ENCODE results near the gene MSGN1.
"Not testable (repeated sequence)": the region's sequence is repeated elsewhere in the genome, so short reads cannot be mapped to it uniquely, and the experiment has no call there.

The MSGN1 gene

DNA sequence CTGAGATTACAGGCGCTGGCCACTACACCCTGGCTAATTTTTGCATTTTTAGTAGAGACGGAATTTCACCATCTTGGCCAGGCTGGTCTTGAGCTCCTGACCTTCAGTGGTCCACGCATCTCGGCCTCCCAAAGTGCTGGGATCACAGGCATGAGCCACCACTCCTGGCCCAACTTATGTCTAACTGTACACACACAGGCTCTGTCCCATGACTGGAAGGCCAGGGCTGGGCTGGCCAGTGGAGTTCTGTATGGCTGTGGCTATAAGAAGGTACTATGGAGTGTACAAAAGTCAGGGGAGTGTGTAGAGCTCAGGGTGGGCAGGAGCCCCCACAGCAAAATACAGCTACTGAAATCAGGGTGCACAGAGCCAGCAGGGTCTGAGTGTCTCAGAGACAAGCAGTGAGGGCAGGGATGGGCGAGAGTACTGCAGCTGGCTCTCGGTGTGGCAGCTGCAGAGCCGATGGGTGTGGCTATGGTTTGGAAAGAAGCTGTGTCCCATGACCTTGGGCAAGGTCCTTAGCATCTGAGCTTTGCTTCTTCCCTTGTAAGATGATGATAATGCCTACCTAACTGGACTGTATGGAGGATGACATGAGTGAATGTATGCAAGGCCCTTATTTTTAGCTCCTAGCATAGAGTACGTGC lies 10.4 kb upstream of the MSGN1 start:
- DNase-seq, result no peak

DNA sequence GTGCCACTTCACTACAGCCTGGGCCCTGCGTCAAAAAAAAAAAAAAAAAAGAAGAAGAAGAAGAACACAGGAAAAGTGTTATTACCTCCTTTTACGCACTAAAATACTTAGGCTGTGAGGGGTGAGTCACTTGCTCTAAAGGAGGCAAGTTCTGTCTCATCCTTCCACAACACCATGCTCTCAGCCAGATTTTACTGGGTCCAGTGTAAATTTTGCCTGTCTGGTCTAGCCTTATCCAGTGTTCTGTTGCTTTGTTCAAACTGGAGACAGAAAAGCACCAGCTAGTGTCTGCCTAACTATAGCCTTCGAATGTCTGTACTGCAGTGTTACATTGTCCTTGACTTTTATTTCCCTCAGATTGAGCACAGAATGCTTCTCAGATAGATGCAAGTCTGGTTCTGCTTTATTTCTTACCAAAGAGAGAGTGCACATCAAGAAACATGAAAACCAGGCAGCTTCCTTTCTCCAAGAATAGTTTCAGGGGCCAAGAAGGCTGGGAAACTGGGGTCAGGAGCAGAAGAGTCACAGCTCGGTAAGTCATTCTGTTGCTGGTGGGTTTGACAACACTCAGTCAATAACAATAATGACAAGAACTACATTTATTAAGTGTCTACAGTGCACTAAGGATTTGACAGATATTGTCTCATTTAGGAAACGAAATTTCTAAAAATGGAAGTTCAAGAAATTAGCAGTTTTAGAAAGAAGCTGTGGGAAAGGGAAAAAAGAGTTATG lies 3.1 kb upstream of the MSGN1 start:
- DNase-seq, result no peak

DNA sequence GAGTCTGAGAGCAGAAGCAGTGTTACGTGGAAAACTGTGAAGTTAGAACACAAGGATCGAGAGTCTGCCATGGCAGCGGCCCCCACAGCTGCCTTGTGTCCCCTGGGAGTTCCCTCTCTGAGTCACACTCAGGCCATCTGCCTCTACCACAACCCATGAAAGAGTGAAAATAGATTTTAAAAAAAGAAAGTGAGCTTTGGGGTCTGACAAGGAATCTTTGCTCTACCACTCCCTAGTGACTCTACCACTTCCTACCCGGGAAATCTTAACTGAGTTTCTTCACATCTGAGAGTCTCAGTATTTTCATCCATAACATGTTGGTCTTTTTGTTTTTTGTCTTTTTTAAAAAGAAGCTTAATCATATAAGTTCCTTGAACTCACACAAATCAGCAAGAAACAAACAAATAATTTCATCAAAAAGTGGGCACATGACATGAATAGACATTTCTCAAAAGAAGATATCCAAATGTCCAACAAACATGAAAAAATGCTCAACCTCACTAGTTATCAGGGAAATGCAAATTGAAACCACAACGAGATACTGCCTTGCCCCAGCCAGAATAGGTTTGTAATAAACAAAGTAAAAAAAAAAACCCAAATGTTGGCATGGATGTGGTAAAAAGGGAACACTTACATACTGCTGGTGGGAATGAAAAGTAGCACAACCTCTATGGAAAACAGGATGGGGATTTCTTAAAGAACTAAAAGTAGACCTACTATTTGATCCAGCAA lies 2.4 kb upstream of the MSGN1 start:
- no peak for DNase-seq

DNA sequence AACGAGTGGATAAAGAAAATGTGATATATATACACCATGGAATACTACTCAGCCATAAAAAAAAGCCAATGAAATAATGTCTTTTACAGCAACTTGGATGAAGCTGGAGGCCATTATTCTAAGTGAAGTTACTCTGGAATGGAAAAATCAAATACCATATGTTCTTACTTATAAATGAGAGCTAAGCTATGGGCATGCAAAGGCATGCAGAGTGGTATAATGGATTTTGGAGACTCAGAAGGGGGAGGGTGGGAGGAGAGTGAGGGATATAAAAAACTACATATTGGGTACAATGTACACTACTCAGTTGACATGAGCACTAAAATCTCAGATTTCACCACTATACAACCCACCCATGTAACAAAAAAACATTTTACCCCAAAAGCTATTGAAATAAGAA lies 1.7 kb upstream of the MSGN1 start:
- DNase-seq, result no peak

DNA sequence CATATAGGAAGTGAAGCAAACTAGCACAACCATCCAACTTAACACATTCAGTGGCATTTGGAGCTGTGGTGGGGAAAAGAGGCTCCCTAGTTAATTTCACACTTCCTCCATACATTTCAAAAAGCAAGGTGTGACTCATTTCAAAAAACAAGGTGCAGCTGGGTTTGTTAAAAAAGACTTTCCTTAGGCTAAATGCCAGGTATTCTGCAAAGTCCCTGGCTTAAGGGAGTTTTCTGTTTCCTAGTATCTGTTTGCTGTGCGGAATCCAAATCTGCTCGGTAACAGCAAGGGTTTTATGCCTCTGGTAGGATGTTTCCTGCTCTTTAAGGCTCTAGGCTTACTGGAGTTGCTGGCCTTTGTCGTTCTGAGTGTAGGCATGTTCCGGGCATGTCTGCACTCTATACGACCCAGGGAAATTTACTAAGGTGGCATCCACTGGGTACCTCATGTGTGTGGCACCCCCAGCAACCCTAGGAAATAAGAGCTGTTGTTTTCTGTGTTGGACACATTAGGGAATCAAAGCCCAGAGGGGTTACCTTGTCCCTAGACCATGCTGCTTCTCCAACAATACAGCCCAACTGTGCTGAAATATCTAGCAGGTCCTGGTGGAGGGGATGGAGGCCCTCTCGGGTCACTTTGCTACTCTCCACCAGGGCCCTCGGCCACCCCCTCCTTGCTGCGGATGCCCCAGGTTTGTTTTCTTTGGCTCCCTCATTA lies 634 bp upstream of the MSGN1 start:
- no peak for DNase-seq

DNA sequence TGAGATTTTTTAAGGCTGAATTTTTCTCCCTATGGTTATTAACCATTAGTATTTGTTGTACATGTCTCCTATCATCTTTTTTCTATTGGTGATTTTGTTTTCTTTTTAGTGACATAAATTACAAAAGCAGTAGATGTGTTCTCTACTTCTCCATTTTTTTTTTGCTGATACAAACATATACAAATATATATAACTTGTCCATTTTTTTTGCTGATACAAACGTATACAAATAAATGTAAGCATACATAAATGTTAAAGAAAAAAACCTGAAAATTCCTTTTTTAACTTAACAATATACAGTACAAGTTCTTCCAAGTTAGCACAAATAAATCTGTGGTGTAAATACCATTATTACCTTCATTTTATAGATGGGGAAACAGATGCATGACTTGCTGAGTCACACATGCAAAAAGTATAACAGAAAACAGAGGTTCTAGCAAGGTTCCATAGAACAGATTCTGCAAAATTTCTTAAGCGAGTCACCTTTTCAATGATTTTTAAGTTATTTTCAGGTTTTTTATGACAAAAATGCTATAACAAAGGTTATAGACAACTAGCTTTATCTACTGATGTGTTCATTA lies 2.1 kb downstream of the MSGN1 start:
- DNase-seq, result no peak

DNA sequence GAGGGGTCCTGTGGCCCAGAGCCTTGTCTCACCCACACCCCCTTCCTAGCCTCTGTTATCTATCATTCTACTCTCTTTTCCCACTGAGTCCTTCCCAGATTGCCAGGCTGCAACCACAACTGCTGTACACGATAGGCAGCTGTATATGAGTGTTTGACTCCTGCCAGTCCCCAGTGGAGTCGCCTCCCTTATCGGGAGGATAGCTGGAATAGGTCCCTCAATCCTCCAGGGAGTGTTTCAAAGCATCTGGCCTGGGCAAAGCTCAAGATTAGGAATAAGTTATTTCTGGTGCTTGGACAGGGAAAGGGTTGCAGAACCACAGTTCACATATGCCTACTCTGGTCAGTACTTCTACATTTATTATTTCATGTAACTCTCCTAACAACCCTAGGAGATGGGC lies 4.8 kb downstream of the MSGN1 start:
- DNase-seq, result no peak

DNA sequence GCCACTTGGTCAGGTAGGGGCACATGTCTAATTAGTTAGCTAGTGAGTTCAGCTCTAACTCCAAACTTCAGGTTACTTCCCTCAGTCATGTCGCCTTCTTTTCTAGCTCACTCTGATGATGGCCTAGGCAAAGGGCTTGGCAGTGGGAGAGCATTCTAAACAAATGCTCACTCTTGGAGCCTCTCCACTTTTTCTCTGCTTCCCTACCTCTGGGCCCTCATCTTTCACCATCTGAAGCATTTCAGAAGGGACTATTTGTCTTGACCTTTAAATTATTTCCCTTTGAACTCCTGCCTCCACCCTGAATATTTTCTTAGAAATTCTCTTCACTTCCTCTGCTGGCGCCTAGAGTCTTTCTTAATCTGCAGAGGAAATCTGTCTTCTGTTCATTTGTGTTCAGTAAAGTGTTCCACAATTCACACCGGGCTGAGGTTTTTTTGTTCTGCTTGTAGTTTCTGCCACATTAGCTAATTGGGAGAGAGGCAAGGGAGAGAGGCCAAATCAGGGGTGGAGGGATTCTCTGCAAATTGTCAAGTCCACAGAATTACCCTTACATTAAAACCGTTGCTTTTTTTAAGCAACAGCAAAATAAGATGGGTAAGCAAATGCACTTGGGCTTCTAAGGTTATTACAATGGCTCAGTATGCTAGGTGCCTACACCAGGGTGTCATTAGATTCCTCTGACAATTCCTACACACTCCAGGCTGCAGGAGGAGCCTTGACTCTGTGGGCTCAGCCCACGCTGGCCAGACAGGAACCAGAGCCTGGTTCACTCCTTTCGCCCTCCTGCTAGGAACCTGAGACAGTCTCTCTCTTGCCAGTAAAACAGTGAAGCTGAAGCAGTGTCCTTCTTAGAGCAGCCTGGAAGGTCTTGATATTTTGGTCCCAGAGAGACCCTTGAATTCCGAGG lies 5.5 kb downstream of the MSGN1 start:
- DNase-seq, result peak; percentile 31

DNA sequence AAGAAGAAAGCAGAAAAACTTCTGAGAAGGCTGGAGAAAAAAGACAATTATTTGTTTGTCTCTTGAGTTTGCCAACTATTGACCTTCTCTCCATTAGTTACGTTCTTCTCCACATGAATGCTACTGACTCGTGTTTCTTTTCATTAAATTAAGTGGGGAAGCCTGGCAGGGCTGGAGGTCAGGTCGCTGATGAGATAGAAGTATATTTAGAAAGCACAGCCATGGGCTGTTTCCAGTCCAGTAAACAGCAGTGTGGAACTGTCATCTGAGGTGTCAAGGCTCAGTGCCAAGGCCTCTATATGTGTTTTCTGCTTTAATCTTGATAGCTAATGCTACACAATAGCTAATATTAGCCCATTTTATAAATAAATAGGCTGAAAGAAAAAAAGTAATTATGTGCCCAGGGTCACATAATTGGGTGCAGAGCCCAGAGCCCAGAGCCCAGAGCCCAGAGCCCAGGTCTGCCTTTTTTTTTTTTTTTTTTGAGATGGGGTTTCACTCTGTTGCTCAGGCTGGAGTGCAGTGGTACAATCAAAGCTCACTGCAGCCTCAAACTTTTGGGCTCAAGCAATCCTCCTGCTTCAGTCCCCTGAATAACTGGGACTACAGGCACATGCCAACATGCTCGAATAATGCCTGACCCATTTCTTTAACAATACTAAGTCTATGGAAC lies 6.3 kb downstream of the MSGN1 start:
- DNase-seq, result no peak

DNA sequence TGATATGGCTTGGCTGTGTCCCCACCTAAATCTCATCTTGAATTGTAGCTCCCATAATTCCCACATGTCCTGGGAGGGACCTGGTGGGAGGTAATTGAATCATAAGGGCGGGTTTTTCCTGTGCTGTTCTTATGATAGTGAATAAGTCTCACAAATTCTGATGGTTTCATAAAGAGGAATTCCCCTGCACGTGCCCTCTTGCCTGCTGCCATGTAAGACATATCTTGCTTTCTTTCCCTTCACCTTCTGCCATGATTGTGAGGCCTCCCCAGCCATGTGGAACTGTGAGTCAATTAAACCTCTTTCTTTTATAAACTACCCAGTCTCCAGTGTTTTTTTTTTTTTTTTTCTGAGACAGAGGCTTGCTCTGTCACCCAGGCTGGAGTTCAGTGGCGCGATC lies 7.4 kb downstream of the MSGN1 start:
- not testable (repeated sequence) for DNase-seq

DNA sequence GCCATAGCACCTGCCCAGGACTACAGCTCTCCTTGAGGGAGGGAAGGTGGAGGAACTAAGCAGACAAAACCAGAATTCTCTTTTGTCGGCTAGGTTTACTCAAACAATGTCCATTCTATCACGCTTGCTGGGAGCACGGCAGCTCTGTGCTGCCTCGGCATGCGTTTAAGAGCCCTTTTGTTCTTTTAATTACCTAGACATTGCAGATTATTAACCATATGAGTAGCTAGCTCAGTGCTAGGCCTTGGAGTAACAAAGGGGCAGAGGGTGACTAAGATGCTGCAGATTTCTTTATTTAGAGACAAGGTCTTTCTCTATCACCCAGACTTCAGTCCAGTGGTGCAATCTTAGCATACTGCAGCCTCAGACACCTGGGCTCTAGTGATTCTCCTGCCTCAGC lies 11.1 kb downstream of the MSGN1 start:
- DNase-seq, result no peak

DNA sequence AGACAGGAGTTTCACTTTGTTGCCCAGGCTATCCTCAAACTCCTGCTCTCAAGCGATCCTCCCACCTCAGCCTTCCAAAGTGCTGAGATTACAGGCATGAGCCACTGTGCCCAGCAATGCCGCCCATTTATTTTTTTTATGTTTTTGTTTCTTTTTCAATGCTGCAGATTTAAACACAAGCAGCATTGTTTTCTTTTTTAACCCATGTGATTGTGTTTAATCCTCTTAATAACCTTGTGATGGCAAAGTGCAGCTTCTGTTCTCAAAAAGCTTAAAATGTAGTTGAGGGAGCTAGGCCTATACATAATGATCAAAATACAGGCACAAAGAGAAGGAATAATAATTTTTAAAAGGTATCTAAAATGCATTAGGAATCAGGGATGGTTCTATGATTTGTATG lies 11.5 kb downstream of the MSGN1 start:
- DNase-seq, result no peak

DNA sequence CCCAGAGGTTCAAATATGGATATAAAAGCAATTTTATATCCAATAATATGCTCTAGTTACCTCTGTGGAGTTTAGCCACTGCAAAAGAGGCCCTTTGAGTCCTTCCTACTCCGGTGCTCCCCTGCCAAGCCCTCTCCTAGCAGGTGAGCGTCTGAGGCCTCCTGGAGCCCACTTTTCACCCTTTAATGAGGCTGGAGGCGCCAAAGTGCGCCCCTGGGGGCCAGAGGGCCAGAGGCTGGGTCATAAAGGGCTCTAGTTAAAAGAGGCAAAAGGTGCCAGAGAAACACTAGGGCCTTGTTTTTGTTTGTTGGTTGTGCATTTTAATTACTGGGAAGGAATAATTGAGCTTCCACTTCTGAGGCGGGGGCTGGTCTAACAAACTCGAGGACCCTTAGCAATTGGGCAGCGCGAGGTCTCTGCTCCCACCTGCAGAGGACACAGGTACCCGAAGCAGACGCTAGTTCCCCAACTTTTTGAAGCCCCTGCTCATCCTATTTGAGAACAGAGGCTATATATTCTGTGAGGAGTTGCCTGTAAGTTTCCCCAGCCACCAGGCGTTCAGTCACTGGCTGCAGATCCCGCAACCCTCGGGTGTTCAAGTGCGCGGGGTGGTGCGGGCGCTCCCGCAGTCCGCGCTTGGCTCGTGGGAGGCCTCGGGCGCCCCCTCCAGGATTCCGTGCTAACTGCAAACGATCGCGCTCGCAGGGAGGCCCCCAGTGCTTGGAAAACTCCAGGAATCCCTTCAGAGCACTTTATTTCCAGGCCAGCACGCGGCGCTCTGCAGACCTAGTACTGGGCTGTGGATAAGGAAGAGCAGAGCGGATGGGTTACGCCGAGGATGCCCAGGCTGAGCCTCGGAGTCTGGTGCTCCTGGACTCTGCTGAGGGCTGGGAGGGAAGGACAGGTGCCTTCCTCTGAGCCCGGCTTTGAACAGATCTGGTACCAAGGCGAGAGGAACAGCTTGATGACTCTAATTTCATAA lies 14.1 kb downstream of the MSGN1 start:
- peak; percentile 75 for DNase-seq

DNA sequence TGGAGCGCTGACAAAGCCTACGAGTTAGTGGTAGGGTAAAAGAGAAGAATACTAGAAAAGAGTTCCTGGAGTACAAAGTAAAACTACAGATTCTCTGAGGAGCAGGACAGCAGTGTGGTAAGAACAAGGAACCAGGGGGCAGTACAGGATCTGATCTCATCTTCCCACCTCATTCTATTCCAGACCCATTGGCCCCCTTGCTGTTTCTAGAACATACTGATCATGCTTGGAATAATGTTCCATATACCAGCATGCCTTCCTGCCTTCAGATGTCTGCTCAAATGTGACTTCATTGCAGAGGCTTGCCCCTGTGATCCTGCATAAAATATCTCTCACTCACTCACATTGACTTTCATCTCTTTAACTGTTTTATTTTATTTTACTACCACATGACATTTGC lies 19.3 kb downstream of the MSGN1 start:
- DNase-seq, result no peak

DNA sequence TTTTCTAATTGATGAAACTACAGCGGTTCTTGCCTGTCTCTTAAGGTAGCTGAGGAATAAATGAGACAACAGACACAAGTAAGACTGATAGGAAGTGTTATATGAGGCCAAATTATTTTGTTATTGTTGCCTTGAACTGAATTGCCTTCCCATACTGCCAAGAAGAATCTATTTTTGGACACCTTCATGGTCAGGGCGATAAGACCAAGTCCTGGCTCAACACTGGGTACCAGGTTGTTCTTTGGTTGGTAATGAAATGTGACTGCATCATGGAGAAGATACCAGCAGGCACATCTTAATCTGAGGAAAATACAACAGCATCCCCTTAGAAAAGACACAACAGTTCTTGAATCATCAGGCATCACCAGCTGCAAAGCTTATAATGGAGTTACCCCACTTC lies 23.7 kb downstream of the MSGN1 start:
- no peak for DNase-seq

DNA sequence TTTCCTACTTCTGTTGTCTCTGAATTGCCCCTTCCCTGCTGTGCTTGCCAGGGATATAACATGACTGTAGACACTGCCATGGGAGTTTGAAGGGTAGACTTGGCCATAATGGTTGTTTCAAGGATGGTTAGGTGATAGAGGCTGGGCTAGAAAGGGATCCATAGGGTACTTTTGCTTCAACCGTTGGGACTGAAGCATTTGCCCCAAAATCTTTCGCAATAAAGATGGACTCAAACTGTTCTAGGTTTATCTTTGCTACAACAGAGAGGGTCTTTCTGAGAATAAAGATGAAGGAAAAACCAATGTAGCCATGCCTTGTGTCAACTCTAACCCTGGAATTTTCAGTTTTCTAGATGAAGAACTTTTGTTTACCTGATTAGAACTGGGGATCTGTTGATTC lies 27.2 kb downstream of the MSGN1 start:
- DNase-seq, result no peak

DNA sequence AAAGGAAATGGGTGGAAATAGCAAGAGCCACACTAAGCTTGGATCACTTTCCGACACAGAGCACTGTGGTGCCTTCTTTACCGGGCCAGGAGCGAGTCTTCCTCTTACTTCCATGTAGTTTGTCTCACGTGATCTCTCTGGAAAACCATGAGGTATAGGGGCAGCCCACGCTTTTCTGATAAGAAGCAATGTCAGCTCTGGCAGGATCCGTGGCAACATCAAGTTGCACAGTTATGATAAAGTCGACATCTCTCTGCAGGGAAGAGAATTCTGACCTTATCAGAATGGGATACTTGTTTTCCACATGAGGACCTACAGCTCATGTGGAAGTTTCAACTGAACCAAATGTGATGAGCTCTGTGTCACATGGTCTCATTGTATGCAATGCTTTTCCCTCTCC lies 29.5 kb downstream of the MSGN1 start:
- no peak for DNase-seq

DNA sequence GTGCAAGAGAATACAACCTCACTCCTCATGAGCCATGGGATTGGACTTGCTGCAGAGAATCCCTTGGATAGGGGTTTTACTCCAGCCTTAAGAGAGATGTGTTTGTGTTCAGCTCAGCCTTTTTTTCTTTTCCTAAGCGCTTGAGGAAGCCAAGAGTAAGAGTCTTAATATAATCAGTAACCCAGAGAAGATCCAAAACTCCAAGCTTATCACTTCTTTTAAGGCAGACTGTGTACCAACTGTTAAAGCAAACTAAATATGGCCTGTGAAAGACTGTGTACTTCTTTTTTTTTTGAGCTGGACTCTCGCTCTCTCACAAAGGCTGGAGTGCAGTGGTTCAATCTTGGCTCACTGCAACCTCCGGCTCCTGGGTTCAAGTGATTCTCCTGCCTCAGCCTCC lies 30.4 kb downstream of the MSGN1 start:
- no peak for DNase-seq

DNA sequence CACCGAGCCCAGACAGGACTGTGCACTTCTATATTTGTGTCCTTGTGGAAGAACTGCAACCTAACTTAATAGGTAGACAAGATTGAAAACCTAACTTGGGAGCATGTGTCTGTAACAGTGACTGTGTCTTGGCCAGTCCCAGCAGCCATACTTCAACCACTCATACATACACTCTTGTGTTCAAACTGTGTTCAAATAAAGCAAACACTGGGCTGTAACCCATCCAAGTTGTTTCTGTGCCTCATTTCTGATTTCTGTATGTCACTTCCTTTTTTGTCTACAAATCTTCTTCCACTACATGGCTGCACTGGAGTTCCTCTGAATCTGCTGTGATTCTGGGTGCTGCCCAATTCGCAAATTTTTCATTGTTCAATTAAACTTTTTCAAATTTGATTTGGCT lies 31.0 kb downstream of the MSGN1 start:
- no peak for DNase-seq

DNA sequence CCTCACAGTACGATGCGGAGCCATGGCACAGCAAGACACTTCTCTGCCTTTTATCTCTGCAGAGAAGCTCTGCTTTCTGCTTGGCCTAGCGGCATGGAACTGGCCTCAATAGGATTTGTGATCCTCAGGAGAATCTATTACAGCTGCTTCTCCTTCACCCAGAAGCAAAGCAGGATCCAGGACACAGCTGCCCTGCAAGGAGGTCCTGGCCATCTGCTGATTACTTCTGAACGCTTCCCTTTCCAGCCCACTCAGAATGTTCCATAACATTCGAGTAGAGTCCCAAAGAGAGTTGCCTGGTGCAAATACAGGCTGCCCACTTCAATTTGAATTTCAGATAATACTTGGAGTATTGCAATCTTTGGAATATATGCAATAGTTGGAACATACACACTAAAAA lies 33.0 kb downstream of the MSGN1 start:
- DNase-seq, result no peak
